T-helper 1 cell treated with Interleukin-12 subunit alpha and Interleukin-12 subunit beta and Interleukin-4 antibody, amounts not matched to agents 30 ng/mL and 1 ng/mL, for 36 hours (primary cell): Measurements from ENCODE around the gene LRP2. TPM values are rescaled to one million over a fixed set of nuclear protein-coding genes. Genes with fewer than 3 reads are reported as not detected.

ENCODE experiments used
- intact Hi-C: fragments of 100-400 bp; cut with micrococcal nuclease; formaldehyde crosslinking; loops from one replicate; pipeline ENCODE4 v1.15.1; 2024
- total RNA-seq: library from RNA; stranded (reverse); gene quantifications from 2 replicates; pipeline ENCODE4 v1.2.3, GENCODE V29; 2022

Gene LRP2
- total RNA-seq, 1 donor from 2014 or later: not detected

GRCh38 chr2:169095621-169096105 lies 266.7 kb downstream of the LRP2 start:
- intact Hi-C loops: loop anchor here (1.0 kb wide), 1 partner anchor 12 kb away; no protein-coding TSS in a partner anchor

DNA sequence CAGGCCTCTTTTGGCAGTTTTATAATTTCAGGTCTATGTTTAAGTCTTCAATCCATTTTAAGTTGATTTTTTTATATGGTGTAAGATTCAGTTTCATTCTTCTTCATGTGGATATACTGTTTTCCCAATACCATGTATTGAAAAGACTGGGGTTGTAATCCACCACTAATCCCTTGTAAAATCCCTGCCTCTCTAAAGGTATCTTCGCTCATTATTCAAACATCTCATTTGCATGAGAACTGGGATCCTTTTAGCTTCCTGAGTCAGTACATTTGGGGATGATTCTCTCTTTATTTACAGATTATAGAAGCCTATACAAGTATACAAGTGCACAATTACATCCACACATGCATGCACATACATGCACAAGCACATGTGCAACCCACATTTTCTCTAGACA lies 267.7 kb downstream of the LRP2 start:
- intact Hi-C loops: loop anchor here (1.0 kb wide), 1 partner anchor 13 kb away; no protein-coding TSS in a partner anchor

- intact Hi-C loops: no loop called here
Observed at GRCh38 chr2:169093535-169093934, 268.8 kb downstream of the LRP2 start.

- intact Hi-C loops: no loop called here
Observed at GRCh38 chr2:169091761-169092519, 270.4 kb downstream of the LRP2 start.

- intact Hi-C loops: no loop called here
Observed at GRCh38 chr2:169091256-169091655, 271.1 kb downstream of the LRP2 start.

GRCh38 chr2:169090133-169090820 lies 272.1 kb downstream of the LRP2 start:
- intact Hi-C loops: no loop called here

- intact Hi-C loops: no loop called here
Observed at GRCh38 chr2:169089182-169089581, 273.2 kb downstream of the LRP2 start.

GRCh38 chr2:169087757-169088379 lies 274.5 kb downstream of the LRP2 start:
- intact Hi-C loops: no loop called here

- intact Hi-C loops: no loop called here
Observed at GRCh38 chr2:169086893-169087467, 275.4 kb downstream of the LRP2 start.

DNA sequence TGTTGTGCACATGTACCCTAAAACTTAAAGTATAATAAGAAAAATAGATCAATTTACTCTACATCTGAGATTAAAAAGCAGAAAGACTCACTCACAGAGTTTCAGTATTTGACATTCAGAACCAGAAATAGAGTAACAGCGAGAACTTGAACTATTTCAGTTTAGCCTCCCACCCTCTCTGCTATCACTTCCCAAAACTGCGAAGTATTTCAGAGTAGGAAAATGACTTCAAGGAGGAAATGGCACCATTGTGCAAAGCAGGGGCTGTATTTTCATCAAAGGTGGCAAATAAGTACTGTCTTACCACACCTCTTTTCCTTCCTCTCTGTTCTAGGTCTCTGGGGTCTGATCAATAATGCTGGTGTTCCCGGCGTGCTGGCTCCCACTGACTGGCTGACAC lies 279.3 kb downstream of the LRP2 start:
- intact Hi-C loops: no loop called here

GRCh38 chr2:169081551-169081950 lies 280.8 kb downstream of the LRP2 start:
- intact Hi-C loops: no loop called here

- intact Hi-C loops: no loop called here
Observed at GRCh38 chr2:169080250-169081069, 281.9 kb downstream of the LRP2 start.

DNA sequence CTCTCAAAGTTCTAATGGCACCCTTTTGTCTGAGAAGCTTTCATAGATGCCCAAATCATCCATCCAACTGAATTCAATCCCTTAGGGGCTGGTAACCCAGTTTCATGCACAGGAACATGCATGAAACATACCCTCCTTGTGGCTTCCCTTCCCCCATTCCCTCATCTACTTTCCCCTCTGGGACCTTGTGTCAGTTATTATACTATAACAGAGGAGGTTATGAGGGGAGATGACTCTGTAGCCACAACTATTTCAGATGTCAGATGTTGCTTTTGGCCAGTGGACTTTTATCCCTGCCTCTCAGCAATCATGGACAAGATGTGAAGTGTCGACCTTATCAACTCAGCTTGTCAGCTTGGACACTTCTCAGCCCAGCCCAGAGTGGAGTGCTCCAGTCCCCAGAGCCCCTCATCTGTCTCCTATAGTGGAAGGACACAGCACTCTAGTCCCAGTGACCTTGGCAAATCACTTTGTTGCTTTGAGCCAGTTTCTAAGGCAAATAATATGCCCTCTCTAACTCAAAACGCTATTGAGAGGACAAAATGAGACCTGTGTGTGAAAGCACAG lies 284.6 kb downstream of the LRP2 start:
- intact Hi-C loops: no loop called here

Other genes with a start within 250 kb of the LRP2 start
- gene BBS5, start 117.0 kb upstream of the LRP2 start, total RNA-seq: 2.2 and 2.3 TPM in 2 replicates
- gene KLHL41, start 147.2 kb upstream of the LRP2 start, total RNA-seq: not detected in 2 replicates
- 35.9 and 39.2 TPM in 2 replicates for gene FASTKD1, start 211.3 kb upstream of the LRP2 start, total RNA-seq
- 52.3 and 60.2 TPM in 2 replicates for gene PPIG, start 221.8 kb upstream of the LRP2 start, total RNA-seq